DOHH2 (cell line): ENCODE results near the gene BBX.

ENCODE experiments used
- EZH2phosphoT487 ChIP-seq: fragments of 200-600 bp; sonication (generic); IDR thresholded peaks from 2 replicates; pipeline ENCODE4 v1.6.1; 2017; ENCODE audit warnings: borderline replicate concordance, mild to moderate bottlenecking, antibody characterized with exemption, low read length, moderate library complexity, mixed read lengths
- TF ChIP-seq, protein P1 (sequence below): fragments of 200-600 bp; sonication (generic); IDR thresholded peaks from one replicate; pipeline ENCODE4 v1.5.1; 2014; ENCODE audit warnings: antibody characterized with exemption, mild to moderate bottlenecking, low read depth, low read length; ENCODE audit not compliant: poor library complexity, severe bottlenecking

- TF ChIP-seq, protein P1, sequence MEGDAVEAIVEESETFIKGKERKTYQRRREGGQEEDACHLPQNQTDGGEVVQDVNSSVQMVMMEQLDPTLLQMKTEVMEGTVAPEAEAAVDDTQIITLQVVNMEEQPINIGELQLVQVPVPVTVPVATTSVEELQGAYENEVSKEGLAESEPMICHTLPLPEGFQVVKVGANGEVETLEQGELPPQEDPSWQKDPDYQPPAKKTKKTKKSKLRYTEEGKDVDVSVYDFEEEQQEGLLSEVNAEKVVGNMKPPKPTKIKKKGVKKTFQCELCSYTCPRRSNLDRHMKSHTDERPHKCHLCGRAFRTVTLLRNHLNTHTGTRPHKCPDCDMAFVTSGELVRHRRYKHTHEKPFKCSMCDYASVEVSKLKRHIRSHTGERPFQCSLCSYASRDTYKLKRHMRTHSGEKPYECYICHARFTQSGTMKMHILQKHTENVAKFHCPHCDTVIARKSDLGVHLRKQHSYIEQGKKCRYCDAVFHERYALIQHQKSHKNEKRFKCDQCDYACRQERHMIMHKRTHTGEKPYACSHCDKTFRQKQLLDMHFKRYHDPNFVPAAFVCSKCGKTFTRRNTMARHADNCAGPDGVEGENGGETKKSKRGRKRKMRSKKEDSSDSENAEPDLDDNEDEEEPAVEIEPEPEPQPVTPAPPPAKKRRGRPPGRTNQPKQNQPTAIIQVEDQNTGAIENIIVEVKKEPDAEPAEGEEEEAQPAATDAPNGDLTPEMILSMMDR = no peak
- TF ChIP-seq EZH2phosphoT487 = no peak
Observed at GRCh38 chr3:107644631-107645030, 121.9 kb downstream of the BBX start.
